DMS114 treated with DMSO at 0.1 percent for 48 hours (cell line): ENCODE data around the gene ST6GALNAC1.

Source experiments
- DNase-seq: peaks from one replicate; lab custom pipeline; 2025; ENCODE audit not compliant: unreplicated experiment; lab: John Stamatoyannopoulos, UW

Gene ST6GALNAC1

GRCh38 chr17:76584427-76585032, 59.0 kb downstream of the ST6GALNAC1 start:
- no peak for DNase-seq

DNA sequence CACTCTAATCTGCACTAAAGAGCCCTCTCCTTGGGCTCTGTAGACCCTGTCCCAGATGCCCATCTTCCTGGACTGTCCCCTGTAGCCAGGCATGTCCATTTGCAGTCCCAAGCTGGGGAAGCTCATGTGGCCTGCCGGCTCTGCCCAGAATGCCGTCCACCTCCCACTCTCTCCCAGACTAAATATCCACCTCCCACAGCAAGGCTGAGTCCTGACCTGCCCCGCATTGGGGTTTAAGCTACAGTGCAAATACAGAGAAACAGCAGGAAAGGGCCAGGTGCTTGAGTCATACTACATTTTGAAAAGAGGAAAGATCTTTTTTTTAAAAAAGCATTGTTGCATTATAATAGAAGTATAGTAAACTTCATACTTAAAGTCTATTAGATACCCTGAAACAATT, 60.9 kb downstream of the ST6GALNAC1 start:
- DNase-seq: no peak

- DNase-seq: no peak
Measured at GRCh38 chr17:76581515-76581914, 62.0 kb downstream of the ST6GALNAC1 start.

DNA sequence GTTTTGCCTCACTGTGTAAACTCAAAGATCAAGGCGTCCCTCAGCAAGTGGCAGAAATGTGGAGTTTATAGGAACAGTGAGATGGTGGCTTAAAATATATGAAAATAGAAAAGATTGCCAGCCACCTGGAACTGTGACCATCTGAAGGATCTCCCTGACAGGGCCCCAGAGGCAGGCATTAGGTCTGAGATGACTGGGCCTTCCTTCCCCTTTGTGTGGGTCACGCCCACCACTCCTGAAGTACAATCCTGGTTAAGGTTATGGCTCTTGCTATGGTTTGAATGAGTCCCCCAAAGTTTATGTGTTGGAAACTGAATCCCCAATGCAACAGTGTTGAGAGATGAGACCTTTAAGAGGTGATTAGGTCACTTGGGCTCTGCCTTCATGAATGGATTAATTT, 64.3 kb downstream of the ST6GALNAC1 start:
- no peak for DNase-seq

GRCh38 chr17:76578376-76578775, 65.2 kb downstream of the ST6GALNAC1 start:
- DNase-seq: no peak

GRCh38 chr17:76577876-76578275, 65.7 kb downstream of the ST6GALNAC1 start:
- no peak for DNase-seq

DNA sequence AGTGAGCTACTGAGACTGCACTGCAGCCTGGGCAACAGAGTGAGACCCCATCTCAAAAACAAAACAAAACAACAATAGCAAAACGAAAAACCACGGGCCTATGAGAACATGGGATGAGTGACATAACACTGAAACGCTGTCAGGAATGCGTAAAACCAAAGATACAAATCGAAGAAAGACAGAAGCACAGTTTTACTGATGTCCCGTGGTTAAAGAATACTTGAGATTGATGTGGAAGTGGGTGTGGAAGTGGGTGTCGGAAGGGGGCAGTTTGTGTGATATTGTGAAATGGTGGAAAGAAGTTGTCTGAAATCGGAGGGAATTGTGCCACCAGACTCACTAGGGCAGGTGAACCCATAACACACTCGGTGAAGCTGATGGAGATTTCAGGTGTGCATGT, 67.4 kb downstream of the ST6GALNAC1 start:
- no peak for DNase-seq

DNA sequence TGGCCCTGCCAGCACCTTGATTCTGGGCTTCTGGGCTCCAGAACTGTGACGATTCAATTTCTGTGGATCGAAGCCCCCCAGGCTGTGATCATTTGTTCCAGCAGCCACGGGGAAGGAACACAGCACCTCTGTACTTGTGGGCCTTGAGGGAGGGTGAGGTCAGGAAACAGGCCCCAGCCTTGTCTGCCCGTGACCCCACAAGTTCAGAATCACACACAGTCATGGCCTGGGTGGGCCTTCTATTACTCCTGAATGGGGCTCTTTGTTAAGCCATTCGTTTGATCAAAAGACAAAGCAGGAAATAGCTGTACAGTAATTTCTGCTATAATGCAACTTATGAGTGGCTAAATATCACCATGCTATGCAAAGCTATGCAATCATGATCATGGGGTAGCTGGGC, 68.0 kb downstream of the ST6GALNAC1 start:
- no peak for DNase-seq
